8988T (cell line): Measurements from ENCODE around the gene LRRC8B.
"Not testable (repeated sequence)": the region's sequence is repeated elsewhere in the genome, so short reads cannot be mapped to it uniquely, and the experiment has no call there.

Source experiments
- DNase-seq: peaks from one replicate; pipeline ENCODE4 v3.0.0; 2011

LRRC8B gene

DNA sequence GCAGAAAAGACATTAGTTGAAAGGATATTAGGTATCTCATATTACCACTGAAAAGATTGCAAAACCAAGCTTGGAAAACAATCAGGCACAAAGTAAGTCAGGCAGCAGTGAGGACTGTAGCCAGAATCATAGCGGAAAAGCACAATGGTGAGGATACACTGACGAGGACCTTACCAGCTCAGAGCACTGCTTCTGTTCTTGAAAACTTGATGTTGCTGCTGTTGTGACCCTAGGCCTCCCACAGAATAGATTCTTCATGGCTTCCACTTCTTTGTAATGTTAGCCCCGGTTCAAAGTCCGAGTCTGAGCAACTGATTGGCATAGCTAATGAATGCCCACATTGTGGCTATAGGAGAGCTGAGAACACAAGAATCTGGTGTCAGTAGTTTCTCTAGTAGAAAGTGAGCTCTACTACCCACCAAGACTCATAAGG lies 63.1 kb downstream of the LRRC8B start:
- DNase-seq, result no peak

DNA sequence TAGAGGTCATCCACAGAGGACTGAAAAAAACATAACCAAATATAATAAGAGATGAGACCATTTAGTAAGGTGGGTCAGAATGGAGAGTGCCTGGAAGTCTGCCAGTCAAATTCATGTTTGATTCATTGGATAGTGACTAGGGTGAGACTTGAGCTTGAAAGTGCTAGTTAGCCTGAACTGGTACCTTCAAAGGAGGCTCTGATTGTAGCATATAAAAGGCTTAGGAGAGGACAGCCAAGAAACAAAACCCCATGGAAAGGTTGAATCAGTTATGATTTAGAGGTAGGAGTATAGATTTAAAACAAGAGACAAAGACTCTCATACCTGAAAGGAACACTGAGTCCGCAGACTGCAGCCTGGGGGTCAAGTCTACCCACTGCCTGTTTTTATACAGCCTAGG lies 63.9 kb downstream of the LRRC8B start:
- DNase-seq, result no peak

DNA sequence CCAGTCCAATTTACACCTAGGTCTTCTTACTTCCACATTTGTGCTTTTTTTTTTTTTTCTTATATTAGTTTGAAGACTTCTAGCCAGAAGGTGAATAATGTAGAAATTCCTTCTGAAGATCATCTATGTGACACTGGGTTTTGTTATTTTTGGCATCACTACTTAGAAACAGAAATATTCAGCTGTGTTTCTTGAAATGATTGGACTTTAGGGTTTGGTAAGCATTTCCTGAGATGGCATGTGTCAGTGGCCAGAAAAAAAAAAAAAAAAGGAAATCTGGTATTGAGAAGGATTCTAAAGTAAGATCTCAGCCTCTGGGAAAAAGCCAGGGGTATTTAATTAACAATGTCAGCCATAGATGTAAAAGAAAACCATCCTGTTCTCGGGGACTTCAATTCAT lies 64.9 kb downstream of the LRRC8B start:
- no peak for DNase-seq

DNA sequence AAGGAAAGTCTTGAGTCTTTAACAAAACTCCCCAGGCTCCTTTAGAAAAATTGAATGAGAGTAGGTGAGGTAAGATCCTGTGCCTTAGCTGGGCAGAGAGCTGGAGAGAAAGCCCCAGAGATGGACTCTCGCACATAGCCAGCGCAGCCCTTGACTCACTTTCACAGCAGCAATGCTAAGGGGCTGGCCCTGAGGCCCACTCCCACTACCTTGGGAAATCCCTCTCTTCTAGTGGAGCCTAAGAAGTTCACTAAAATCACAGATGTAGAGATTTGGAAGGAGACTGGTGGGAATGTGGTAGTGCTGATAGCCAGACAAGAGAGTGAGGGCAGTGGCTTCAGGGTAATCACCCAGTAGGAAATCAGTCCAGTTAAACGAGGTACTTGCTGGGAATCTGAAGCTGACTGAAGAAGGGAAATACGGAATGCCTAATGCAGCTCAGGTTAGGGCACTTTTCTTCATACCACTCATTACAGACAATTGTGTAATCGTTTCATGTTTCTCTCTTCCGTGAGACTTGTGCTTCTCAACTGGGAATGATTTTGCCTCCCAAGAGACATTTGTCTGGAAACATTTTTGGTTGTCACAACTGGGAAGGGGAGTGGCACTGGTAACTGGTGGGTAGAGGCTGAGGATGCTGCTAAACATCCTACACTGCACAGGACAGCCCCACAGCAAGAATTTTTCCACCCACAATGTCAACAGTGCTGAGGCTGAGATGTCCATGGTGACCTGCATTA lies 65.9 kb downstream of the LRRC8B start:
- no peak for DNase-seq

- DNase-seq, result not testable (repeated sequence)
These were observed 68.3 kb downstream of the LRRC8B start for GRCh38 chr1:89592861-89593302.

DNA sequence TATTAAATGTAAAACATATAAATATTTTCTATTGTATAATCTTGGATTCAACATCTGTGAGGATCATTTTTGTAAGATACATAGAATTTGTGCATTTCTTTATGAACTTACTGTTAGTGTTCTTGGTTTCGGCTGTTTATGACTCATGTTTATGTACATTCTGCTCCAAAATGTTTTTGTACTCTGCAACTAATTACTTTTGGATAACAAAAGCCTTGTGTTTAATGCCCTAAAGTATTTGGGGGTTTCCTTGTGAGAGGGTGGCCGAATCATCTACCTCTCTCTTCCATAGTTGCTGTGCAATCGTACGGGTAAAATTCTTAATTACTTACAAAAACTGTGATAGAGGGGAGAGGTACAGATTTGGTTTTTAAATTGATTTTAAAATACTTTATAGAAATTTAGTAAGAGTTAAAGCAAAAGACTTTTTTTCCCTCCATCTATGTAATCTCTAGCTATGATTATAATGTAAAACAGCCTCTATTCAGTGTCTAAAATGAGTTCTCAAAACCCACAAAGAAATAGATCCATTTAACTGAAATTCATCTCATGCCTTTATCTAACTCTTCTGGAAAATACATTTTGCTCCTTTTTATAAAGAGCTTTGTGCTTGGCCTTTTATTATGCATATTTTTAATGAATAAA lies 69.6 kb downstream of the LRRC8B start:
- no peak for DNase-seq

DNA sequence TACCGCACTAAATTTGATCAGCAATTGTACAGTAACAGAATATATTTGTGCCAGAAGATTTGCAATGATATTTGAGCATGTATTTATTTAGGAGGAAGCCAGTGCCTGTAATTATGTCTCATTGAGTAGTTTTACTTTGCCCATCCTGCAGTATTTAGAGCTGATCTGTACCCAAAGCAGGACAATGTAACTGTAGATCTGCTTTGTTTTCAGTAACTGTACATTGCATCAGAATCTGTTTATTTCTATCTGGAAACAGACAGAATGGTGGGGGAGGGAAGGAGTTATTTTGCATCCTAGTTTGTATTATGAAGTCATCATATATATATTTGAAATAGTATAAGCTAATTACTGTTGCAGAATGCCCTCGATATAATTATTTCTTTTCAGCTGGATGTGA lies 72.1 kb downstream of the LRRC8B start:
- no peak for DNase-seq

DNA sequence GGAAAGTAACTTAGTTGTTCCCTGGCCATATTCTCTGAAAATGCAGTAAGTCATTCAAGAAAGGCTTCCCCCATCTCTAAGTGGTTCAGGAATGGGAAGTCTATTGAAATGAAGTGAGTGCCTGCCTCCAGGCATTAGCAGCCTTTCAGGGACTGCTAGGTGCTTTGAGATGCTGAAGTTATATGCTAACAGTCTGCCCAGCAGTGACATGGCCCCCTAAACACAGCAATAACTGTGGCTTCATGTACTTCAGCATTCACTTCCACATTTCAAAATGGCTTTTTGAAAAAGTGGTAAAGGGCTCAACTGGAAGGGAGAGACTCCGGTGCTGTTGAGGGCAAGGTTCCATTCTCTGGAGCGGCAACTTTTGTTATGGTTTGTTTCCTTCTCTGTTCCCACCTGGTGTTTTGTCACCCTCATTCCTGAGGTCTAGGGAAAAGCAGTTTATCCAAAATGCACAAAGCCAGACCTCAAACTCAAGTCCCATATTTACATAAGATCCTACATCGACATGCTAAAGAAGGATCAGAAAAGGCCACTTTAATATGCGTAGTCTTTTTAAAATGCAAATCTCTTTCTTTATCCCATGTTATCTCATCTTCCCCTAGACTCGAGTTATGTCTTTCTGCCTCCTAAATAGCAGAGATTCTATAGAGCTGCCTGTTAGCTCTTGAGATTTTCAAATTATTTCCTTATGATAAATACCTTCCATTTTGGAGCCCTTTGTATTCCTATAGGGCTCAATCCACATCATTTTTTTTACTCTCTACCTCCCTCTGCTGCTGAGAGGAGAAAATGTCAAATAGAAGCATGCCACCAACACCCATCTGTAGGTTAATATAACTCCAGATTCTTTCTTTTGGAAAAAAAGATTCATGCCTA lies 74.1 kb downstream of the LRRC8B start:
- DNase-seq, result no peak

GRCh38 chr1:89599332-89599630 lies 74.7 kb downstream of the LRRC8B start:
- no peak for DNase-seq

DNA sequence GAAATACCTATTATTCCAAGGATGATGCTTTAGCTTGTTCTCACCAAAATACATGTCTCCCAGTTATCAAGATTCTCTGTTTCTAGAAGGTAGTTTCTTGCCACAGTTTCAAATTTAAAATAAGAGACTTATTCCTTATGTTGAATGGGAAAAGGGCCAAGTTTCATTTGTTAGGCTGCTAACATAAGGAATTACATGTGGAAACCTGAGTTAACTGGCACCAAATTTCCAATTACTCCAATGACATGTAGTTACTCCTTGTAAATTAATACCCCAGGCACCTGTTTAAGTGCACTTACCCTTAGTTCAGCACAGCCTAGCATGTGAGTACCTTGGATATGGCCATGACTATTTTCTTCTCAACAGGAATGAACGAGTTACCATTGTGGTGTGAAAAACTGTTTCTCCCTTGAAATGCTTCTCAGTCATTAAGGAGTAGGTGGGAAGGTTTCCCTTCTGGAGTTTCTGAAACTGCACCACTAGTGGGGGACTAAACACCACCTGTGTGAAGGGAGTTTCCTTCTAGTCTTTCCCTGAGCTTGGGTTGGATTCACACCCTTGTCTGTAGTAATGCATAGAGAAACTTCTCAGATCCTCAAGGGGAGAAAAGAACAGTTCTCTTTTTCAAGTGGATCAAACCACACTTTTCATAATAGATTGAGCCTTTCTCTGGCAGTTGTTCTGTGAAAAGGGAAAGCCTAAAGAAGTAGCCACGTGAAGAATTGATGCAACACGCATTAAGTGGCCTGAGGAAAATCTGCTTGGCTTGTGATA lies 76.0 kb downstream of the LRRC8B start:
- DNase-seq, result no peak

GRCh38 chr1:89602871-89603404 lies 78.3 kb downstream of the LRRC8B start:
- DNase-seq, result no peak

- DNase-seq, result no peak
These were observed 79.2 kb downstream of the LRRC8B start for GRCh38 chr1:89603651-89604413.

DNA sequence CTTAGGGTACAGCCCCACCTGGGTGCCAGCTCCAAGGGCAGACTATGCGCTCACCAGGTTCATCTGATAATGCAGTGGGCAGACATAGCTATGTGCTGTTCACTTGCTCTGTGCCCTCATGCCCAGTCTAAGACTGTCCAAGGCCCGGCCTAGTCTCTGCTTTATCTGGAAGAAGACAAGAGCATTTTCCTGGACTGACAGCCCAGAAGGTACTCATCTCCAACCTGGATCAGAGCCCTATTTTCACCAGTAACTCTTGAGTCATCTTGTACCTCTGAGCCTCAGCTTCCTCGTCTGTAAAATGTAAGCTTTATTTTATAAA lies 79.7 kb downstream of the LRRC8B start:
- DNase-seq, result no peak

DNA sequence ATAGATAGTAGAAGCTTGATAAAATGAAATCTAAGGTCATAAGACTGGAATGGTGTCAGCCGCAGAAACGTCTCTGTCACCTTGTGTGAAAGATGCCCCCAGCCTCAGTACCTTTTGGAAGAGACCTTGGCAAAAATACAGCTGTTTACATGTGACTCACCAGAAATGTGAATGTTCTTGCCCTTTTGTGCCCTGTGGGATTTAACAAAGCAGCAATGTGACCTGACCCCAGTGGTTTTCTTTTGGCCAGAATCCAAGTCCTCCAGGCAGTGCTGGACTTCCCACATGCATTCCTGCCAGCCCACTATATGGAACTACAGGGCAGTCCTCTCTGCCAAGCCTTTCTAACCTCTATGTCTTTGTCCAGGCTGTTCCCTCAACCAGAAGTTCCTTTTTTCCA lies 81.1 kb downstream of the LRRC8B start:
- DNase-seq, result no peak

GRCh38 chr1:89606227-89606980 lies 81.8 kb downstream of the LRRC8B start:
- no peak for DNase-seq

GRCh38 chr1:89607156-89607555 lies 82.5 kb downstream of the LRRC8B start:
- DNase-seq, result no peak

GRCh38 chr1:89607586-89608318 lies 83.1 kb downstream of the LRRC8B start:
- no peak for DNase-seq

DNA sequence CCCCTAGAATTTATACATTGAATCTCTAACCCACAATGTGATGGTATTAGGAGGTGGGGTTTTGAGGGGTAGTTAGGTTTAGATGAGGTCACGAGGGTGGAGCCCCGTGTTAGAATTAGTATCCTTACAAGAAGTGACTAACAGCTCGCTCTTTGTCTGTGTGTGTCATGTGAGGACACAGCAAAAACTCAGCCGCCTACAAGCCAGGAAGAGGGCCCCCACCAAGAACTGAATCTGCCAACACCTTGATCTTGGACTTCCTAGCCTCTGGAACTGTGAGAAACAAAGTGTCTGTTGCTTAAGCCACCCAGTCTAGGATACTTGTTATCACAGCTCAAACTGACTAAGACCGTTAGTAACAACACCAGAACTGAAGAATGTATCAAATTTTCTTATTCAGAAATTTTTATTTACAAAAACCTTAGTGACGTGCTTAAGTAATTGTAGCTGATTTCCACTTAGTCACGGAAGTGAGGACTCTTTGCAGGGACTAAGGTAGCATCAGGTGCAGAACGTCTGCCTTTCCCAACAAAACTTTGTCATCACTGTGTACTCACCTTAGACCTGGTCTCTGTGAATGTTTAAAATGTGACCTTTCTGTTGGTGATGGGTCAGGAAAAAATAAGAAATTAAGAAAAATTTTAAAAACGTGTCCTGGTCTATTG lies 83.8 kb downstream of the LRRC8B start:
- DNase-seq, result no peak

- DNase-seq, result no peak
These were observed 84.5 kb downstream of the LRRC8B start for GRCh38 chr1:89608984-89609725.
